Measurements from ENCODE around the gene SALL4.

Gene SALL4

DNA sequence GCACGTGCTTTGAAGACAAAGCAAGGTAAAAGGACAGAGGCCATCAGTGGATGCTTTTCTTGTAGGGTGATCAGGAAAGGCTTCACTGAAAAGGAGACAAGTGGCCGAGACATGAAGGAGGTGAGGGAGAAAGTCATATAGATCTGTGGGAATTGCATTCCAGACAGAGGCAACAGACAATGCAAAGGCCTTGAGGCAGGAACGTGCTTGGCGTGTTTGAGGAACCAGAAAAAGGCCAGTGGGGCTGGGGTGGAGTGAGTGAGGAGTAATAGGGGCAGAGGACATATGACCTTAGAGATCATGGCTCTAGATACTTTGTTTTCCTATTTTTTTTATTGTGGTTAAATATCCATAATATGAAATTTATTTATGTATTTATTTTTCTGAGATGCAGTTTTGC, 10.5 kb upstream of the SALL4 start:
- TF ChIP-seq CTCF (IDR thresholded peaks at IDR 0.05; ENCODE audit: low read depth, low read length), result no peak
- no peak overlapping the region for H3K4me3 ChIP-seq (ENCODE audit: low read depth, low read length)

DNA sequence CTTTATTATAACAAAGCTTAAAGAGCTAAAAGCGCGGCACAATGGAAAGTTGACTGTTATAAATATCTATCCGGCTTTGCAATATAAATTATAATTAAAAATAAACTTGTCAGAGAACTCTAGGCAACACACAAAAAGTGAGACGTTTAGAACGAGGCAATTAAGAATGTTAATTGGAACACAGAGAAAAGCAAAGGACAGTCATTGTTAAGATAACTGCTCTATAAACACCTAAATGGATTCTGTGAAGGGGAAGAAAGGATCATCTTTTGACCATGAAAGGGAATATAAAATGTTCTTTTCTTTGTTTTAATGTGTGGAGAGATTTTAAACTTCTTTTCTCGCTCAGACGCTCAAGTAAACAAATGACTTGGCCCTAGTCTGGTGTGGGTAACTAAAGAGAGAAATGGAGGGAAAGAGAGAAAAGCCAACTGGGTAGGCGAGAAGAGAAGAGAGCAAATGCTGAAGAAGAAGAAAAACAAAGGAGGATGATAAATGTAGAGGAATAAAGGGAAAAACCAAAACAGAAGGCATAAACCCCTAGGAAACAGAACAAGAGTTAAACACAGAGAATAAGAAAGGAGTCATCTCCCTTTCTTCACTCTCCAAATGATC, 9.3 kb upstream of the SALL4 start:
- no peak overlapping the region for H3K4me3 ChIP-seq (ENCODE audit: low read depth, low read length)
- no peak for TF ChIP-seq CTCF (IDR thresholded peaks at IDR 0.05; ENCODE audit: low read depth, low read length)

- no peak for TF ChIP-seq CTCF (IDR thresholded peaks at IDR 0.05; ENCODE audit: low read depth, low read length)
- no peak overlapping the region for H3K4me3 ChIP-seq (ENCODE audit: low read depth, low read length)
These were observed 8.7 kb upstream of the SALL4 start for GRCh38 chr20:51811042-51811355.

- no peak for TF ChIP-seq CTCF (IDR thresholded peaks at IDR 0.05; ENCODE audit: low read depth, low read length)
- H3K4me3 ChIP-seq (ENCODE audit: low read depth, low read length), result no peak overlapping the region
These were observed 8.1 kb upstream of the SALL4 start for GRCh38 chr20:51810155-51811041.

- TF ChIP-seq CTCF (IDR thresholded peaks at IDR 0.05; ENCODE audit: low read depth, low read length), result no peak
- H3K4me3 ChIP-seq (ENCODE audit: low read depth, low read length), result no peak overlapping the region
These were observed 5.5 kb upstream of the SALL4 start for GRCh38 chr20:51807720-51808250.

DNA sequence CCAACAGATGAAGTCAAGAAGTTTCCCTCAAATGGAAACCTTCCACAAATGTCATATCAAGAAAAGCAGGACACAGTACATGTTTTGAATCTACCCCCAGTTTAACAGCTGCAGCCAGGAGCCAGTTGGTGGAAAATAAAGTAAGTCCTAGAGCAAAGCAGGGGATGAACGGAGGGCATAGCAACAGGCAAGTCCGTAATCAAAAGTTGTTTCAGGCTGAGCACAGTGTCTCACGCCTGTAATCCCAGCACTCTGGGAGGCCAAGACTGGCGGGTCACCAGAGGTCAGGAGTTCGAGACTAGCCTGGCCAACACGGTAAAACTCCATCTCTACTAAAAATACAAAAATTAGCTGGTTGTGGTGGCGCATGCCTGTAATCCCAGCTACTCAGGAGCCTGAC, 2.4 kb upstream of the SALL4 start:
- no peak overlapping the region for H3K4me3 ChIP-seq (ENCODE audit: low read depth, low read length)
- no peak for TF ChIP-seq CTCF (IDR thresholded peaks at IDR 0.05; ENCODE audit: low read depth, low read length)
